Aorta (tissue), 5 donors: ENCODE measurements around the gene GPT2. TPM values are rescaled to one million over a fixed set of nuclear protein-coding genes. Genes with fewer than 3 reads are reported as not detected.

Experiments used
- ATAC-seq: fragments of 200-7000 bp; cut with Tn5 transposase; one replicate; pipeline ENCODE4 v1.9.1; 2022; ENCODE audit warnings: moderate library complexity; ENCODE audit not compliant: low FRiP score
- DNase-seq, 2 donors: peaks; one replicate each; pipeline ENCODE4 v3.0.0-alpha.2; 2020
- H3K27ac ChIP-seq, 2 donors: one replicate each; pipeline ENCODE4 v1.5.1; 2013; ENCODE audit warnings: low read length in 2 of 2, mild to moderate bottlenecking in 2 of 2, moderate library complexity in 2 of 2, control low read depth in 1 of 2, inconsistent platforms in 1 of 2, low read depth in 1 of 2
- H3K27me3 ChIP-seq, 2 donors: one replicate each; pipeline ENCODE4 v1.6.1; 2013; ENCODE audit warnings: control low read depth in 1 of 2, low read length in 1 of 2, mild to moderate bottlenecking in 1 of 2, moderate library complexity in 1 of 2; ENCODE audit not compliant: insufficient read depth in 2 of 2, control insufficient read depth in 1 of 2
- H3K36me3 ChIP-seq, 2 donors: one replicate each; pipeline ENCODE4 v1.6.1; 2013; ENCODE audit warnings: control low read depth in 1 of 2, low read length in 1 of 2, mild to moderate bottlenecking in 1 of 2; ENCODE audit not compliant: insufficient read depth in 2 of 2, control insufficient read depth in 1 of 2
- H3K4me1 ChIP-seq, 2 donors: one replicate each; pipeline ENCODE4 v1.6.1; 2013; ENCODE audit warnings: low read length in 2 of 2, control low read depth in 1 of 2, mild to moderate bottlenecking in 1 of 2, moderate library complexity in 1 of 2; ENCODE audit not compliant: insufficient read depth in 2 of 2, control insufficient read depth in 1 of 2
- H3K4me3 ChIP-seq, 2 donors: one replicate each; pipeline ENCODE4 v1.5.1; 2013; ENCODE audit warnings: low read length in 2 of 2, control low read depth in 1 of 2, mild to moderate bottlenecking in 1 of 2
- H3K9me3 ChIP-seq: one replicate; pipeline ENCODE4 v1.6.1; 2013; ENCODE audit warnings: mild to moderate bottlenecking, low read length; ENCODE audit not compliant: control insufficient read depth
- WGBS, 2 donors: extraction: QIAGEN DNeasy Blood & Tissue Kit; methylation state at CpG; one replicate each; pipeline ENCODE4 v1.1.7; 2013; 5-methylcytosine and 5-hydroxymethylcytosine counted together
- intact Hi-C, 2 donors: fragments of 100-400 bp; cut with DNase I; formaldehyde crosslinking; loops; one replicate each; pipeline versions ENCODE4 v1.14.2 to v1.15.0; 2022
- polyA plus RNA-seq, 2 donors: library from polyadenylated mRNA; stranded (reverse); fragments of 200-250 nt; gene quantifications; one replicate each; pipeline ENCODE4 v1.2.3, GENCODE V29; 2013
- total RNA-seq, 2 donors: library from RNA; stranded (reverse); fragmentation: NEBNext Ultra II Directional; extraction: Animal tissue kit (Norgen Biotek cat#: 25700); gene quantifications; one replicate each; pipeline ENCODE4 v1.2.1, GENCODE V29; 2021
- donor health status: healthy with polysubstance abuse.
- donor health status: Bipolar disorder and iron deficiency.
- donor health status: DM: no; HTN: no; CAD: no.
- donor health status: DM: no; HTN: no; CAD: no.
- donor health status: DM: yes; HTN: yes; CAD: no.

GPT2 gene
- total and polyA plus RNA-seq, 4 donors, result 1.3 to 5.1 (median 2.0) TPM

GRCh38 chr16:46889245-46889941 is 5.2 kb downstream of the GPT2 start:
- DNase-seq (no peak), ATAC-seq (no peak)
- Histone ChIP-seq H3K27ac (no peak overlapping the region), H3K27me3 (no peaks in the 10 kb centered on the region), H3K4me1 (no peaks in the 10 kb centered on the region), H3K36me3 (no peaks in the 10 kb centered on the region), H3K9me3 (no peaks in the 10 kb centered on the region), H3K4me3 (no peak overlapping the region)
- intact Hi-C loops, result loop anchor here in 1 of 2 donors (10.0 kb wide), 1 partner anchor 205 kb away; the partner anchor contains the start of genes ORC6 and VPS35
- WGBS, 2 donors, result 96 to 97% methylated on average over 5 of the region's 5 CpGs

- Histone ChIP-seq H3K27ac (no peak overlapping the region), H3K9me3 (no peaks in the 10 kb centered on the region), H3K27me3 (no peaks in the 10 kb centered on the region), H3K4me1 (no peaks in the 10 kb centered on the region), H3K4me3 (no peak overlapping the region), H3K36me3 (no peaks in the 10 kb centered on the region)
- ATAC-seq (no peak), DNase-seq (no peak)
- 88 to 91% methylated on average over 5 of the region's 5 CpGs for WGBS, 2 donors
- intact Hi-C loops, result loop anchor here in 1 of 2 donors (10.0 kb wide), 1 partner anchor 205 kb away; the partner anchor contains the start of genes ORC6 and VPS35
These were observed 5.8 kb downstream of the GPT2 start for GRCh38 chr16:46889942-46890300.

- H3K27me3 ChIP-seq, result no peaks in the 10 kb centered on the region
- no peak overlapping the region for H3K4me3 ChIP-seq
- no peak overlapping the region for H3K27ac ChIP-seq
- ATAC-seq (no peak), DNase-seq (no peak)
- intact Hi-C loops, result no loop called here
- H3K9me3 ChIP-seq, result no peaks in the 10 kb centered on the region
- WGBS, 2 donors, result 96% methylated on average over 1 of the region's 1 CpG
- H3K36me3 ChIP-seq, result no peaks in the 10 kb centered on the region
- no peaks in the 10 kb centered on the region for H3K4me1 ChIP-seq
These were observed 7.7 kb downstream of the GPT2 start for GRCh38 chr16:46891910-46892309.

- no peak overlapping the region for H3K4me3 ChIP-seq
- H3K27ac ChIP-seq, result no peak overlapping the region
- no peaks in the 10 kb centered on the region for H3K36me3 ChIP-seq
- no peaks in the 10 kb centered on the region for H3K4me1 ChIP-seq
- DNase-seq, result no peak
- 11 to 15% methylated on average over 11 of the region's 11 CpGs for WGBS, 2 donors
- H3K9me3 ChIP-seq, result no peaks in the 10 kb centered on the region
- no peaks in the 10 kb centered on the region for H3K27me3 ChIP-seq
- intact Hi-C loops, result no loop called here
- peak; percentile 16 for ATAC-seq
These were observed 10.0 kb downstream of the GPT2 start for GRCh38 chr16:46894036-46894672.

- Histone ChIP-seq H3K36me3 (no peaks in the 10 kb centered on the region), H3K27ac (no peak overlapping the region), H3K4me1 (no peaks in the 10 kb centered on the region), H3K27me3 (no peaks in the 10 kb centered on the region), H3K4me3 (no peak overlapping the region), H3K9me3 (no peaks in the 10 kb centered on the region)
- intact Hi-C loops, result no loop called here
- ATAC-seq, result no peak
- no peak for DNase-seq
- WGBS, 2 donors, result 87 to 89% methylated on average over 9 of the region's 9 CpGs
These were observed 11.5 kb downstream of the GPT2 start for GRCh38 chr16:46895399-46896313.

GRCh38 chr16:46896314-46896968 is 12.3 kb downstream of the GPT2 start:
- Histone ChIP-seq H3K27me3 (no peaks in the 10 kb centered on the region), H3K36me3 (peaks cover 0 to 2% of the 10 kb centered on the region in 2 donors), H3K4me1 (no peaks in the 10 kb centered on the region), H3K4me3 (no peak overlapping the region), H3K9me3 (no peaks in the 10 kb centered on the region), H3K27ac (no peak overlapping the region)
- intact Hi-C loops, result no loop called here
- DNase-seq (no peak), ATAC-seq (no peak)
- WGBS, 2 donors, result 69 to 72% methylated on average over 7 of the region's 7 CpGs

- no peaks in the 10 kb centered on the region for H3K4me1 ChIP-seq
- H3K27ac ChIP-seq, result no peak overlapping the region
- peaks cover 0 to 2% of the 10 kb centered on the region in 2 donors for H3K36me3 ChIP-seq
- H3K27me3 ChIP-seq, result no peaks in the 10 kb centered on the region
- 88 to 94% methylated on average over 10 of the region's 10 CpGs for WGBS, 2 donors
- DNase-seq, result no peak
- ATAC-seq, result no peak
- no peaks in the 10 kb centered on the region for H3K9me3 ChIP-seq
- intact Hi-C loops, result no loop called here
- H3K4me3 ChIP-seq, result no peak overlapping the region
These were observed 13.3 kb downstream of the GPT2 start for GRCh38 chr16:46897471-46897870.

- no peak for ATAC-seq
These were observed 13.8 kb downstream of the GPT2 start for GRCh38 chr16:46898006-46898405.

More at GRCh38 chr16:46898006-46898405, 13.8 kb downstream of the GPT2 start:
- Histone ChIP-seq H3K27ac (no peak overlapping the region), H3K9me3 (no peaks in the 10 kb centered on the region), H3K36me3 (peaks cover 0 to 2% of the 10 kb centered on the region in 2 donors), H3K27me3 (no peaks in the 10 kb centered on the region), H3K4me3 (no peak overlapping the region), H3K4me1 (no peaks in the 10 kb centered on the region)
- 95% methylated on average over 10 to 13 of the region's 13 CpGs for WGBS, 2 donors
- intact Hi-C loops, result no loop called here
- DNase-seq, result no peak
